GM21786 (cell line): ENCODE measurements around the gene SCAP.
"Not testable (repeated sequence)": the region's sequence is repeated elsewhere in the genome, so short reads cannot be mapped to it uniquely, and the experiment has no call there.

Source experiments
- ATAC-seq: cut with Tn5 transposase; IDR thresholded peaks from one replicate; pipeline ENCODE4 v1.9.1; 2021; ENCODE audit not compliant: unreplicated experiment

SCAP gene

DNA sequence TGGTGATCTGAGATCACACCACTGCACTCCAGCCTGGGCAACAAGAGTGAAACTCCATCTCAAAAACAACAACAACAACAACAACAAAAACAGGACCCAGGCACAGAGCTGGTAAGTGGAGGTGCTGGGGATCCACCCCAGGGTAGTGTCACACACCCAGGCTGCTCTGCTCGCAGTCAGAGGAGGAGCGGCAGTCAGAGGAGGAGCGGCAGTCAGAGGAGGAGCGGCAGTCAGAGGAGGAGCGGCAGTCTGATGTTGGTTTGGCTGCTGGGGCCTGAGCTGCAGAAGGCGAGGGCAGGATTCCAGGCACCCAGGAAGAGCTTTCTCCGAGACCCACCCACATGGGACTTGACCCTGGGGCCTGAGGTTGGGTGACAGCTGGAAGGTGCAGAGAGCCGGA, 105.7 kb downstream of the SCAP start:
- not testable (repeated sequence) for ATAC-seq

DNA sequence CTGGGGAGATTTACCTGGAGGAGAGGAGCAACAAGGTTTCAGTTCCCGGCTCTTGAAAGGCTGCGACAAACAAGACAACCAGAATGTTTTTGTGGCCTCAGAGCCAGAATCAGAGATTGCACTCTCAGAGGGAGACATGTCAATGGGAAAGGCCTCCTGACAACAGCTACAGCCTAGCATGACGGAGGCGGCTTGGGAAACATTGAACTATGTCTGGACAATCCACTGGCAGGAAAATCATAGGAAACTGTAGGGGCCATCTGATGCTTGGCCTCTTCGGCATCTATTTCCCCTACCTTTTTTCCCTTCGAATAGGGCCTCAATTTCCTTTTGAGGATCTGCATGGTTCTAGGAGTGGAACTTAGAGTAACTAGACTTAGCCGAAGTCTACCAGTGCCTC, 108.1 kb downstream of the SCAP start:
- no peak for ATAC-seq

DNA sequence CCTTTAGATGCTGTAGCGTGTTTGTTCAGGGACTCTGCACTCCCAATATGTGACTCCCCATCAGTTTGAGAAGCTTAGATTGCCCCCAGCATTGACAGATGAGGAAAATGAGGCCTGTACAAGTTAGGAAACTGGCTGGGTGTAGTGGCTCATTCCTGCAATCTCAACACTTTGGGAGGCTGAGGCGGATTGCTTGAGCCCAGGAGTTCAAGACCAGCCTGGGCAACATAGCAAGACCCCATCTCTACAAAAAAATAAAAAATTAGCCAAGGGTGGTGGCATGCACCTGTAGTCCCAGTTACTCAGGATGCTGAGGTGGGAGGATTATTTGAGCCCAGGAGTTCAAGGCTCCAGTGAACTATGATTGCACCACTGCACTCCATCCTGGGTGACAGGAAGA, 108.9 kb downstream of the SCAP start:
- no peak for ATAC-seq

DNA sequence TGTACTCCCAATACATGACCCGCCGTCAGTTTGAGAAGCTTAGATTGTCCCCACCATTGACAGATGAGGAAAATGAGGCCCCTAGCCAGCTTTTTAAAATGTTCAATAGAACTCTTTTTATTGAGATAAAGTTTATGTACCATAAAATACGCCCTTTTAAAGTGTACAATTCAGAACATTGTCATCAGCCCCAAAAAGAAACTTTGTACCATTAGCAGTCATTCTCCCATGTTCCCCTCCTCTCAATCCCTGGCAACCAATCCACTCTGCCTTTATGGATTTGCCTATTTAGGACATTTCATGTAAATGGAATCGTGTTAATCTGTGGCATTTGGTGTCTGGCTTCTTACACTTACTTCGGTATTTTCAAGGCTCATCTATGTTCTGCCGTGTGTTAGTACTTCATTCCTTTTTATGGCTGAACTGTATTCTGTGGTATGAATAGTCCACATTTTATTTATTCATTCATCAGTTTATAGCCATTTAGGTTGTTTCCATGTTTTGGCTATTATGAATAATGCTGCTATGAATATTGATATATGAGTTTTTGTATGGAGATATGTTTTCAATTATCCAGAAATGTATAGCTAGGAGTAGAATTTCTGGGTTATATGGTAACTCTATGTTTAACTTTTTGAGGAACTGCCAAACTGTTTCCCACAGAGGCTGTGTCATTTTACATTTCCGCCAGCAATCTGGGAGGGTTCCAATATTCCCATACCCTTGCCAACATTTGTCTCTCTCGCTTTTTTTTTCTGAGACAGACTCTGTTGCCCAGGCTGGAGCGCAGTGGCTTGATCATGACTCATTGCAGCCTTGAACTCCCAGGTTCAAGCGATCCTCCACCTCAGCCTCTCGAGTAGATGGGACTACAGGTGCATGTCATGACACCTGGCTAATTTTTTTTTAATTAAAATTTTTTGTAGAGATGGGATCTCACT, 110.3 kb downstream of the SCAP start:
- no peak for ATAC-seq
